Hepatocyte (in vitro differentiated cells): ENCODE measurements around the gene GHDC. TPM values are rescaled to one million over a fixed set of nuclear protein-coding genes. Genes with fewer than 3 reads are reported as not detected.
"Not testable (repeated sequence)": the region's sequence is repeated elsewhere in the genome, so short reads cannot be mapped to it uniquely, and the experiment has no call there.

Experiments used
- DNase-seq: peaks from one replicate; pipeline ENCODE4 v3.0.0-alpha.2; 2016; ENCODE audit warnings: low spot score
- H2AFZ ChIP-seq: fragments of 200-600 bp; sonication (generic); 2 replicates; pipeline ENCODE4 v1.6.0; 2016; ENCODE audit warnings: antibody characterized with exemption, mild to moderate bottlenecking
- H3K27ac ChIP-seq: fragments of 200-600 bp; sonication (generic); 2 replicates; pipeline ENCODE4 v1.5.1; 2016; ENCODE audit warnings: mild to moderate bottlenecking
- H3K27me3 ChIP-seq: fragments of 200-600 bp; sonication (generic); 2 replicates; pipeline ENCODE4 v1.6.1; 2016
- H3K36me3 ChIP-seq: fragments of 200-600 bp; sonication (generic); replicated peaks from 2 replicates; pipeline ENCODE4 v1.5.1; 2016; ENCODE audit warnings: low read depth; ENCODE audit not compliant: insufficient read depth
- H3K4me1 ChIP-seq: fragments of 200-600 bp; sonication (generic); 2 replicates; pipeline ENCODE4 v1.5.1; 2016; ENCODE audit warnings: mild to moderate bottlenecking, moderate library complexity; ENCODE audit not compliant: insufficient read depth
- H3K4me2 ChIP-seq: fragments of 200-600 bp; sonication (generic); 2 replicates; pipeline ENCODE4 v1.6.0; 2016
- H3K4me3 ChIP-seq: fragments of 200-600 bp; sonication (generic); 2 replicates; pipeline ENCODE4 v1.5.1; 2016; ENCODE audit warnings: mild to moderate bottlenecking
- H3K79me2 ChIP-seq: fragments of 200-600 bp; sonication (generic); 2 replicates; pipeline ENCODE4 v1.6.0; 2017; ENCODE audit warnings: mild to moderate bottlenecking
- H3K9me2 ChIP-seq: fragments of 200-600 bp; sonication (generic); replicated peaks from 2 replicates; pipeline ENCODE4 v1.6.0; 2017; ENCODE audit warnings: mild to moderate bottlenecking; ENCODE audit not compliant: insufficient read depth
- H3K9me3 ChIP-seq: fragments of 200-600 bp; sonication (generic); 2 replicates; pipeline ENCODE4 v1.5.1; 2016; ENCODE audit warnings: low read depth, mild to moderate bottlenecking
- H4K20me1 ChIP-seq: fragments of 200-600 bp; sonication (generic); 2 replicates; pipeline ENCODE4 v1.6.0; 2016; ENCODE audit warnings: mild to moderate bottlenecking; ENCODE audit not compliant: insufficient read depth, poor library complexity, severe bottlenecking
- CTCF ChIP-seq: fragments of 200-600 bp; sonication (generic); IDR thresholded peaks from 2 replicates; pipeline ENCODE4 v1.5.1; 2016; ENCODE audit warnings: antibody characterized with exemption, mild to moderate bottlenecking; ENCODE audit not compliant: poor library complexity
- EZH2 ChIP-seq: fragments of 200-600 bp; sonication (generic); IDR thresholded peaks from 2 replicates; pipeline ENCODE4 v1.6.1; 2016; ENCODE audit warnings: antibody characterized with exemption, mild to moderate bottlenecking, borderline replicate concordance
- EZH2phosphoT487 ChIP-seq: fragments of 200-600 bp; sonication (generic); IDR thresholded peaks from one replicate; pipeline ENCODE4 v1.6.1; 2018; ENCODE audit warnings: antibody characterized with exemption, mild to moderate bottlenecking, low read depth, moderate library complexity; ENCODE audit not compliant: unreplicated experiment, severe bottlenecking
- WGBS: methylation state at CpG from one replicate; pipeline ENCODE4 v1.1.6; 2016; ENCODE audit warnings: low lambda C conversion rate; ENCODE audit errors: missing lambda C conversion rate; 5-methylcytosine and 5-hydroxymethylcytosine counted together
- polyA plus RNA-seq: library from polyadenylated mRNA; unstranded; fragments of >200 nt; fragmentation: Nextera tagmentation; extraction: Ambion mirVana; gene quantifications from 2 replicates; pipeline ENCODE4 v1.2.1, GENCODE V29; 2016
- total RNA-seq: library from RNA; depleted of rRNA; stranded (reverse); fragments of >200 nt; gene quantifications from 2 replicates; pipeline ENCODE4 v1.2.3, GENCODE V29; 2014

The GHDC gene
- total and polyA plus RNA-seq, 2 experiments from 2014 or later = 7.0 to 7.2 TPM

- Histone ChIP-seq H3K9me2 (no peaks in the 10 kb centered on the region), H3K4me1 (no peaks in the 10 kb centered on the region), H3K27ac (no peak overlapping the region), H3K9me3 (no peaks in the 10 kb centered on the region), H3K27me3 (no peaks in the 10 kb centered on the region), H3K4me2 (no peak overlapping the region), H3K4me3 (no peak overlapping the region), H3K79me2 (no peaks in the 10 kb centered on the region), H3K36me3 (no peaks in the 10 kb centered on the region), H2AFZ (no peak overlapping the region), H4K20me1 (no peaks in the 10 kb centered on the region)
- 64% methylated on average over 2 of the region's 2 CpGs for WGBS
- DNase-seq = no peak
- no peak for TF ChIP-seq EZH2
- TF ChIP-seq CTCF = no peak
- TF ChIP-seq EZH2phosphoT487 = no peak
These were observed 19.9 kb upstream of the GHDC start for GRCh38 chr17:42214156-42214555.

- Histone ChIP-seq H3K27ac (no peak overlapping the region), H3K36me3 (no peaks in the 10 kb centered on the region), H3K4me2 (no peak overlapping the region), H3K9me2 (no peaks in the 10 kb centered on the region), H4K20me1 (no peaks in the 10 kb centered on the region), H3K27me3 (no peaks in the 10 kb centered on the region), H3K9me3 (no peaks in the 10 kb centered on the region), H3K4me3 (no peak overlapping the region), H2AFZ (no peak overlapping the region), H3K4me1 (no peaks in the 10 kb centered on the region), H3K79me2 (no peaks in the 10 kb centered on the region)
- no peak for DNase-seq
- 94% methylated on average over 7 of the region's 7 CpGs for WGBS
- TF ChIP-seq EZH2 (no peak), EZH2phosphoT487 (no peak), CTCF (no peak)
These were observed 18.1 kb upstream of the GHDC start for GRCh38 chr17:42212382-42212781.

GRCh38 chr17:42211921-42212341, 17.6 kb upstream of the GHDC start:
- H3K36me3 ChIP-seq, H3K9me2 ChIP-seq, H3K9me3 ChIP-seq, H3K4me1 ChIP-seq, H3K27me3 ChIP-seq, H3K79me2 ChIP-seq, H4K20me1 ChIP-seq, H2AFZ ChIP-seq, H3K4me2 ChIP-seq, H3K4me3 ChIP-seq, DNase-seq, H3K27ac ChIP-seq: not testable (repeated sequence)
- 91% methylated on average over 9 of the region's 9 CpGs for WGBS

GRCh38 chr17:42210046-42210445, 15.8 kb upstream of the GHDC start:
- no peaks in the 10 kb centered on the region for H3K9me3 ChIP-seq
- no peaks in the 10 kb centered on the region for H3K9me2 ChIP-seq
- no peak overlapping the region for H2AFZ ChIP-seq
- no peak overlapping the region for H3K4me2 ChIP-seq
- WGBS = 97% methylated on average over 6 of the region's 6 CpGs
- no peak for DNase-seq
- TF ChIP-seq EZH2 = no peak
- TF ChIP-seq CTCF = no peak
- TF ChIP-seq EZH2phosphoT487 = no peak
- no peaks in the 10 kb centered on the region for H3K36me3 ChIP-seq
- no peak overlapping the region for H3K27ac ChIP-seq
- H3K4me1 ChIP-seq = no peaks in the 10 kb centered on the region
- H3K27me3 ChIP-seq = no peaks in the 10 kb centered on the region
- no peaks in the 10 kb centered on the region for H3K79me2 ChIP-seq
- no peak overlapping the region for H3K4me3 ChIP-seq
- no peaks in the 10 kb centered on the region for H4K20me1 ChIP-seq

- not testable (repeated sequence) for H3K4me2 ChIP-seq, H3K9me2 ChIP-seq, H2AFZ ChIP-seq, H3K36me3 ChIP-seq, H3K4me3 ChIP-seq, H3K9me3 ChIP-seq, H3K79me2 ChIP-seq, H3K4me1 ChIP-seq, H4K20me1 ChIP-seq, H3K27ac ChIP-seq, H3K27me3 ChIP-seq, DNase-seq
- 95% methylated on average over 8 of the region's 8 CpGs for WGBS
These were observed 11.9 kb upstream of the GHDC start for GRCh38 chr17:42206153-42206612.
